Measurements from ENCODE around the gene PRR3.

The PRR3 gene

DNA sequence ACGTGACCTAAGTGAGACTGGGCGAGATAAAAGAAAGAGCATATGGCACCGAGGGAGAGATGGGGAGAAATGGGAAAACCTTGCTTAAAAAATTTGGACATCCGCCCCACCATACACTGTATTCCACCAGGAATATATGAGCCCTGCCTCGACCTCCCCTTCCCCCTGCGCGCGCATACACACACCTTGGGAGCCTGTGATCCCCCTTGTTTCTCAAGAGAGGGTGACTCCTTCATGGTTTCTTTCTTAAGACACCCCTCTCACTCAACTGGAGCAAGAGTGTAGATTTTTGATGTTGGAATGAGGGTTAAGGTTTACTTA, 14.6 kb downstream of the PRR3 start:
- no peak for DNase-seq

- no peak for DNase-seq
These were observed 15.1 kb downstream of the PRR3 start for GRCh38 chr6:30572148-30572547.

- DNase-seq: no peak
These were observed 16.0 kb downstream of the PRR3 start for GRCh38 chr6:30573113-30573512.

- no peak for DNase-seq
These were observed 21.0 kb downstream of the PRR3 start for GRCh38 chr6:30578051-30578450.

DNA sequence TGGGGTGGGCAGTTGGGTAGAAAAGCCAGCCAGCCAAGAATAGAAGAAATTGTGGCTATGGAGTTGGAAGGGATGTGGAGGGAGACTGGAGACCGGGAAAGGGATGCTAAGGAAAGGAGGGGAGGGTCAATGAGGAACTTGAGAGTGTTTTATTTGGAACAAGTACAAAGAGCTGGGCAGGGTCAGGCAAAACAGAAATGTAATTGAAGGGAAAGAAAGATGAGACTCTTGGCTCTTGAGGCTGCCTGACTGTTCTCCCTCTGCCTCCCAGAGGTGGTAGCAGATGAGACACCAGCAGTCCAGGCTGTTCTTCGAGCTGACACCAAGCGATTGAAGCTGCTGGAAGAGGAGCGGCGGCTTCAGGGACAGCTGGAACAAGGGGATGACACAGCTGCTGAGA, 26.8 kb downstream of the PRR3 start:
- no peak for DNase-seq

DNA sequence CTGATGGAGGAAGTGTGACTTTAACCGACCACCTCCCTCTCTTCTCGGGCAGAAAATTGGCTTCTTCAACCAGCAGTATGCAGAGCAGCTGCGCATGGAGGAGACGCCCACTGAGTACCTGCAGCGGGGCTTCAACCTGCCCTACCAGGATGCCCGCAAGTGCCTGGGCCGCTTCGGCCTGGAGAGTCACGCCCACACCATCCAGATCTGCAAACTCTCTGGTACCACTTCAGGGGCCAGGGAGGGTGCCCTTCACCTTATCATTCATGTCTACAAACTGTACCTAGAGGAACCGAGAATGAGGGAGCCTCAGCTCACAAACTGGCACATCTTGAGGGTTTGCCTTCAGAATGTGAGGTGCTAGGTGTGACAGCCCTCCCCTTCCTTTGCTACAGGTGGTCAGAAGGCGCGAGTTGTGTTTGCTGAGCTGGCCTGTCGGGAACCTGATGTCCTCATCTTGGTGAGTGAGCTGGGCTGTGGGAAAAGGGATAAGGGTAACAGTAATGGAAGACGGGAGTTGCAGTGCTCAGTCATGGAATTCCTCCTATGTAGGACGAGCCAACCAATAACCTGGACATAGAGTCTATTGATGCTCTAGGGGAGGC, 32.8 kb downstream of the PRR3 start:
- DNase-seq: no peak

- no peak for DNase-seq
These were observed 33.4 kb downstream of the PRR3 start for GRCh38 chr6:30590509-30590908.

- DNase-seq: no peak
These were observed 33.9 kb downstream of the PRR3 start for GRCh38 chr6:30591008-30591407.

DNA sequence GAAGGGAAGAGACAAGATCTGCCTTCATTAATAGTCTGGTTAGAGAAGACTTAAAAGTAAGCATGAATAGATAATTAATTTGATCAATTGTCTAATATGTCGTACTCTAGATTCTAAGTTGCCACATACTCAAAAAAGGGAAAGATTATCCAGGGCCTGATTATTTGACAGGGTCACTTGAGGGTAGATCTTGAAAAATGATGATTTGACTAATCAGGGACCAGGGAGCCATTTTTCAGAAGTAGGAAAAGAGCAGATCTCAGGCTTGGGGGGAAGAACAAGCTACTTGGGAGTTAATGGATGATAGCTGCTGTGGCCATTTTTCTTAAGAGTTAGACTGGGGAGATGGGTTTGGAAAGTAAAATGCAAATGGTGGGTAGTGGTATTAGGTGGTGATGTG, 35.2 kb downstream of the PRR3 start:
- no peak for DNase-seq

DNA sequence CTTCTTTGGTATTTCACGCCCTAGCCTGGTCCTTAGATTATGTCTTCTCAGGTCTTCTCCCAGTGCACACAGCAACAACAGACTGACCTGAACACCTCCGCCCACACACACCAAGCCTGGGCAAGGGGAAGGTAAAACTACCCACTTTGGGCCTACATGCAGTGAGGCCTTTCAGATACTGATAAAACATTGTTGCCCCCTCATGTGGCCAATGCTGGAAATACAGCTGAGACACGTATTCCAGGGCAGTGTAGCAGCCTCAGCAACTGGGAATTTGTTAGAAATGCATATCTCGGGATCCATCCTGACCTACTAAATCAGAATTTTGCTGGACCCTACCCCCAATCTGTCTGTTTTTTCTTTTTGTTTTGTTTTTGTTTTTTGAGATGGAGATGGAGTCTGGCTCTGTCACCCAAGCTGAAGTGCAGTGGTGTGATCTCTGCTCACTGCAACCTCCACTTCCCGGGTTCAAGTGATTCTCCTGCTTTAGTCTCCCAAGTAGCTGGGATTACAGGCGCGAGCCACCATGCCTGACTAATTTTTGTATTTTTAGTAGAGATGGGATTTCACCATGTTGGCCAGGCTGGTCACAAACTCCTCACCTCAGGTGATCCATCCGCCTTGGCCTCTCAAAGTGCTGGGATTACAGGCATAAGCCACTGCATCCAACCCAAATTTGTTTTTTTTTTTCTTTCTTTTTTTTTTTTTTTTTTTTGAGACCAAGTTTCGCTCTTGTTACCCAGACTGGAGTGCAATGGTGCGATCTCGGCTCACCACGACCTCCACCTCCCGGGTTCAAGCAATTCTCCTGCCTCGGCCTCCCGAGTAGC, 40.4 kb downstream of the PRR3 start:
- DNase-seq: peak; percentile 33 to 39

- DNase-seq: no peak
These were observed 42.0 kb downstream of the PRR3 start for GRCh38 chr6:30598912-30599624.

GRCh38 chr6:30599625-30600324, 42.7 kb downstream of the PRR3 start:
- no peak for DNase-seq

DNA sequence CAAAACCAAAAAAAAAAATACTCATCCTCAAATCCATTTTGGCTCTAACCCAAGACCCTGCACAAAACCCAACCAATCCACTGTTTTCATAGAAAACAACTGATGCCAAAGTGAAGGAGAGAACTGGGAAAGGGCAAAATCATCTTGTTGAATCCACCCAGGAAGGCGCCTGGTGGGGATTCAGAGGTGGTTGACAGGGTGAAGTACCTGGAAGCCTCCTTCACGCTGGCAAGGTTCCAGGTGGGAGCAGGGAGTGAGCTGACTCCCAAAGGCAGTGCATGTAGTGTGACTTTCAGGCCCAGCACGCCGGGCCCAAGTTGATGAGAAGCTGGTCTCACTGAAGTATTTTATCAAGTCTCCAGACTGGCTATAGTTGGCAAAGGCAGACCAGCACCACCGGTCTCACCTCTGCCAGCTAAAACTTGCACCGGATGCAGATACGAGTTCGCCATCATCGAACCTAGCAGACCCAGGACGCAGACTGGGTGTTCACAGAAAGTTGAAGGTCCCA, 43.4 kb downstream of the PRR3 start:
- DNase-seq: no peak

DNA sequence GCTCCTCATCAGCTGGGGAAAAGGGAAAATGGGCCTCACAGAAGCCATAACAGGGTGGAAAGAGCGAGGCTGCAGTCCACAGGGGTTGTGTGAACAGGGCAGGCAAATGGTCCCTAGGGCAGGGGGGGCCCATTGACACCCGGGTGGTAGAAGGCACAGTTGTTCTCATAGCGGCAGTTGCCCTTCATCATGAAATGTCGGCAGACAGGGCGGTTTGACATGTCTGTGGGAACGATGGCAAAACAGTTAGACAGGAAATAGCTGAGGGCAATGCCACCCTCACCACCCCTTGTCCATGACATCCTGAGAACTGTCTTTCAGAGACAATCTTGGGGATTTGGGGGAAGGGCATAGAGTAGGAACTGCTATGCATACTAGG, 44.3 kb downstream of the PRR3 start:
- DNase-seq: no peak

GRCh38 chr6:30601815-30602641, 44.9 kb downstream of the PRR3 start:
- DNase-seq: no peak

DNA sequence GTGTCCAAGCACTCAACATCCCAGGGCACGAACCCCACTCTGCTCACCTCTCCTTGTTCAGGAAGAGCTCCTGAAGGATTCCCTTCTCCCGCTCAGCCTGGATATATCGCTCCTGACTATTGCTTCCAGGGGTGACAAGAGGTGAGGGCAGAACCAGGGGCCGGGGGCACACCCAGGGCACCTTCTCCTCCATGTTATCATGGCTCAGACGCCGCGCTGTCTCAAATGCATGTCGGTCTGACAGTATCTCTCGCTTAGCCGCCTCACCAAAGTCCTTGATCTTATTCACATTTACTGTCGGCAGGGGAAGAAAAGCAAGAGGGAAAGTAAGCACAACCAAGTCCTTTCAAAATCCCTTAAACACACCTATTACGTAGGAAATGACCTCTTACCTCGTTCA, 46.9 kb downstream of the PRR3 start:
- DNase-seq: no peak

GRCh38 chr6:30610065-30610464, 53.0 kb downstream of the PRR3 start:
- DNase-seq: no peak

- no peak for DNase-seq
These were observed 54.2 kb downstream of the PRR3 start for GRCh38 chr6:30611150-30611855.

GRCh38 chr6:30611856-30612194, 54.7 kb downstream of the PRR3 start:
- no peak for DNase-seq

DNA sequence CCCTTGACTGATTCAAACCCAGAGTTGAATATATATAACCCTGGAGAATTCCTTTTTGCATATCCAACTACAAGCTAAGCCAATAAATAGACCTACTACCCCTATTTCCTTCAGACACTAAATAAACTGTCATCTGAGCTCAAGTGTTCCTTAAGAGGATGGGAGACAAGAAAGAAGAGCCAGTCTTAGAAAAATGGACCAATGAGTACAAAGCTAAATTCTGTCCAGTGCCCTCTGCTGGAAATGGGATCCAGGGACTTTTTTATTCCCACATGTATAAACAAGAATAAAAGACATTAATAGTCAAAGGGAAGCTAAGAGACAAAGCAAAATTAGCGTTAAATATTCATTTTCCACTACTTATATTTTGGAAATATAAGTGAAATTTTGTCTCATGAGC, 55.1 kb downstream of the PRR3 start:
- no peak for DNase-seq

GRCh38 chr6:30612687-30613248, 55.7 kb downstream of the PRR3 start:
- no peak for DNase-seq
